Stomach (tissue), 9 donors: ENCODE results near the gene AJAP1. TPM values are rescaled to one million over a fixed set of nuclear protein-coding genes. Genes with fewer than 3 reads are reported as not detected.

Experiments used
- DNase-seq, 2 donors: peaks; one replicate each; pipeline versions ENCODE4 v3.0.0 to v3.0.0-alpha.2; 2013 to 2019
- H3K27ac ChIP-seq, 5 donors: fragments of 200-600 bp in 4 of 5; sonication (generic) in 4 of 5; one replicate each; pipeline ENCODE4 v1.5.1; 2013 to 2019; ENCODE audit warnings: mild to moderate bottlenecking in 1 of 5, moderate library complexity in 1 of 5
- H3K27me3 ChIP-seq, 3 donors: fragments of 200-600 bp; sonication (generic); one replicate each; pipeline ENCODE4 v1.5.1; 2017 to 2019; ENCODE audit warnings: mixed run types in 1 of 3
- H3K36me3 ChIP-seq, 4 donors: fragments of 200-600 bp; sonication (generic); 1 replicate in 3 of 4; 2 replicates in 1 of 4; pipeline ENCODE4 v1.5.1; 2016 to 2019
- H3K4me1 ChIP-seq, 4 donors: fragments of 200-600 bp; sonication (generic); one replicate each; pipeline ENCODE4 v1.5.1; 2016 to 2019
- H3K4me3 ChIP-seq, 4 donors: fragments of 200-600 bp; sonication (generic) in 3 of 4; one replicate each; pipeline ENCODE4 v1.5.1; 2016 to 2019; ENCODE audit warnings: mild to moderate bottlenecking in 1 of 4
- H3K9me3 ChIP-seq, 4 donors: fragments of 200-600 bp; sonication (generic); one replicate each; pipeline ENCODE4 v1.5.1; 2016 to 2019
- CTCF ChIP-seq, 7 experiments: fragments of 450-650 bp in 4 of 7; fragments of 200-600 bp in 3 of 7; sonication (generic) in 3 of 7; IDR thresholded peaks; one replicate each; pipeline ENCODE4 v1.5.1; 2016 to 2019; ENCODE audit warnings: antibody characterized with exemption in 7 of 7, control low read depth in 2 of 7, mild to moderate bottlenecking in 1 of 7
- EP300 ChIP-seq: sonication (generic); formaldehyde crosslinking; IDR thresholded peaks from one replicate; pipeline ENCODE4 v1.6.1; 2017; ENCODE audit warnings: antibody characterized with exemption
- POLR2A ChIP-seq, 4 donors: fragments of 450-650 bp; IDR thresholded peaks; one replicate each; pipeline ENCODE4 v1.6.1; 2016; ENCODE audit warnings: antibody characterized with exemption in 4 of 4, control low read depth in 2 of 4, mild to moderate bottlenecking in 1 of 4, moderate library complexity in 1 of 4
- POLR2AphosphoS5 ChIP-seq, 3 donors: sonication (generic); formaldehyde crosslinking; IDR thresholded peaks; one replicate each; pipeline ENCODE4 v1.6.1; 2016; ENCODE audit warnings: antibody characterized with exemption in 3 of 3
- WGBS, 5 donors: extraction: QIAGEN DNeasy Blood & Tissue Kit in 3 of 5; methylation state at CpG; one replicate each; pipeline versions ENCODE4 v1.1.5 to v1.1.7; 2013 to 2018; 5-methylcytosine and 5-hydroxymethylcytosine counted together
- intact Hi-C: fragments of 100-400 bp; cut with DNase I; formaldehyde crosslinking; loops from one replicate; pipeline ENCODE4 v1.15.1; 2023; ENCODE audit warnings: low total_unique reads
- polyA plus RNA-seq, 3 donors: library from polyadenylated mRNA; stranded (reverse); fragments of 200-250 nt; gene quantifications; one replicate each; pipeline ENCODE4 v1.2.3, GENCODE V29; 2013
- total RNA-seq, 5 donors: library from RNA; depleted of rRNA; stranded (reverse); fragments of >200 nt; gene quantifications; one replicate each; pipeline versions ENCODE4 v1.1.0 to v1.2.3, GENCODE V29; 2014 to 2016
- donor health status: healthy with polysubstance abuse.
- donor health status: Bipolar disorder and iron deficiency.
- donor health status: healthy.

AJAP1 gene
- total and polyA plus RNA-seq, 8 donors, result 0.10 to 1.1 (median 0.14) TPM; not detected in 3

GRCh38 chr1:4656533-4657140, 2.2 kb downstream of the AJAP1 start:
- intact Hi-C loops, result no loop called here
- peaks cover 17 to 99% (median 65%) of the 10 kb centered on the region in 3 donors for H3K27me3 ChIP-seq
- no peaks in the 10 kb centered on the region for H3K9me3 ChIP-seq
- DNase-seq, result no peak
- TF ChIP-seq POLR2A (IDR thresholded peaks at IDR 0.05) (no peak), POLR2AphosphoS5 (IDR thresholded peaks at IDR 0.05) (no peak), CTCF (IDR thresholded peaks at IDR 0.05) (no peak), EP300 (no peak)
- H3K4me1 ChIP-seq, result peaks cover 0 to 35% (median 19%) of the 10 kb centered on the region in 4 donors
- no peak overlapping the region for H3K27ac ChIP-seq
- peak overlapping the region in 1 of 4 donors; percentile 28 for H3K4me3 ChIP-seq
- 10 to 13% (median 12%) methylated on average over 10 to 17 of the region's 17 CpGs for WGBS, 5 donors
- no peaks in the 10 kb centered on the region for H3K36me3 ChIP-seq

GRCh38 chr1:4657244-4657789, 2.9 kb downstream of the AJAP1 start:
- H3K4me3 ChIP-seq, result no peak overlapping the region
- 17 to 28% (median 18%) methylated on average over 8 to 9 of the region's 9 CpGs for WGBS, 5 donors
- DNase-seq, result no peak
- TF ChIP-seq POLR2AphosphoS5 (IDR thresholded peaks at IDR 0.05), result no peak
- no peak for TF ChIP-seq POLR2A (IDR thresholded peaks at IDR 0.05)
- TF ChIP-seq CTCF (IDR thresholded peaks at IDR 0.05), result no peak
- no peak for TF ChIP-seq EP300
- no peaks in the 10 kb centered on the region for H3K36me3 ChIP-seq
- H3K9me3 ChIP-seq, result no peaks in the 10 kb centered on the region
- intact Hi-C loops, result no loop called here
- peaks cover 0 to 35% (median 18%) of the 10 kb centered on the region in 4 donors for H3K4me1 ChIP-seq
- H3K27ac ChIP-seq, result no peak overlapping the region
- H3K27me3 ChIP-seq, result peaks cover 17 to 96% (median 65%) of the 10 kb centered on the region in 3 donors

GRCh38 chr1:4657960-4658541, 3.6 kb downstream of the AJAP1 start:
- peaks cover 0 to 30% (median 14%) of the 10 kb centered on the region in 4 donors for H3K4me1 ChIP-seq
- 15 to 27% (median 22%) methylated on average over 22 to 24 of the region's 24 CpGs for WGBS, 5 donors
- intact Hi-C loops, result no loop called here
- no peak overlapping the region for H3K27ac ChIP-seq
- H3K4me3 ChIP-seq, result no peak overlapping the region
- peaks cover 17 to 96% (median 58%) of the 10 kb centered on the region in 3 donors for H3K27me3 ChIP-seq
- TF ChIP-seq POLR2A (IDR thresholded peaks at IDR 0.05) (no peak), POLR2AphosphoS5 (IDR thresholded peaks at IDR 0.05) (no peak), CTCF (IDR thresholded peaks at IDR 0.05) (no peak), EP300 (no peak)
- H3K36me3 ChIP-seq, result no peaks in the 10 kb centered on the region
- no peaks in the 10 kb centered on the region for H3K9me3 ChIP-seq
- peak in 1 of 2 donors; percentile 55 for DNase-seq

- WGBS, 5 donors, result 9 to 20% (median 15%) methylated on average over 16 of the region's 16 CpGs
- Histone ChIP-seq H3K9me3 (no peaks in the 10 kb centered on the region), H3K27me3 (peaks cover 10 to 96% (median 49%) of the 10 kb centered on the region in 3 donors), H3K4me3 (no peak overlapping the region), H3K36me3 (no peaks in the 10 kb centered on the region), H3K27ac (no peak overlapping the region), H3K4me1 (peaks cover 0 to 23% (median 11%) of the 10 kb centered on the region in 4 donors)
- TF ChIP-seq POLR2A (IDR thresholded peaks at IDR 0.05), result no peak
- TF ChIP-seq EP300, result no peak
- no peak for TF ChIP-seq POLR2AphosphoS5 (IDR thresholded peaks at IDR 0.05)
- no peak for TF ChIP-seq CTCF (IDR thresholded peaks at IDR 0.05)
- DNase-seq, result no peak
- intact Hi-C loops, result no loop called here
Observed at GRCh38 chr1:4658643-4659628, 4.5 kb downstream of the AJAP1 start.
